HepG2 (cell line): ENCODE results near the gene PARP2. TPM values are rescaled to one million over a fixed set of nuclear protein-coding genes. Genes with fewer than 3 reads are reported as not detected.

ENCODE experiments used
- ATAD3A ChIP-seq: sonication (generic); formaldehyde crosslinking; IDR thresholded peaks from 2 replicates; pipeline ENCODE4 v1.4.0; 2020; ENCODE audit warnings: missing genetic modification reagents
- CCAR2 ChIP-seq: fragments of 200-400 bp; formaldehyde crosslinking; optimal IDR thresholded peaks from 2 replicates; pipeline ENCODE3; 2018; ENCODE audit warnings: low read depth, mild to moderate bottlenecking, low read length, moderate library complexity
- CREM ChIP-seq, 2 experiments: sonication (generic) in 1 of 2; formaldehyde crosslinking in 1 of 2; IDR thresholded peaks; 2 replicates each; pipeline versions ENCODE4 v1.4.0 to v1.6.1; 2016 to 2020; ENCODE audit warnings: antibody characterized with exemption in 1 of 2, mild to moderate bottlenecking in 1 of 2, missing genetic modification reagents in 1 of 2
- DR1 ChIP-seq: sonication (generic); formaldehyde crosslinking; IDR thresholded peaks from 2 replicates; pipeline ENCODE4 v1.8.0; 2021; ENCODE audit warnings: mild to moderate bottlenecking, missing genetic modification reagents, inconsistent platforms
- GPBP1L1 ChIP-seq: sonication (generic); formaldehyde crosslinking; IDR thresholded peaks from 2 replicates; pipeline ENCODE4 v1.5.0; 2020; ENCODE audit warnings: mild to moderate bottlenecking, missing genetic modification reagents
- NFE2L2 ChIP-seq: fragments of 150-350 bp; IDR thresholded peaks from 2 replicates; pipeline ENCODE4 v1.6.1; 2014; ENCODE audit warnings: low read length
- NFIB ChIP-seq: sonication (generic); formaldehyde crosslinking; IDR thresholded peaks from 2 replicates; pipeline ENCODE4 v1.9.0; 2021; ENCODE audit warnings: missing genetic modification reagents, mild to moderate bottlenecking, borderline replicate concordance
- SMAD1 ChIP-seq: sonication (generic); formaldehyde crosslinking; IDR thresholded peaks from 2 replicates; pipeline ENCODE4 v1.4.0; 2020; ENCODE audit warnings: missing genetic modification reagents, low read depth, mild to moderate bottlenecking, borderline replicate concordance
- TOE1 ChIP-seq: sonication (generic); formaldehyde crosslinking; IDR thresholded peaks from 2 replicates; pipeline ENCODE4 v1.4.0; 2020; ENCODE audit warnings: mild to moderate bottlenecking, missing genetic modification reagents
- ZBTB40 ChIP-seq, 2 experiments: fragments of 450-650 bp in 1 of 2; sonication (generic) in 1 of 2; formaldehyde crosslinking in 1 of 2; IDR thresholded peaks; 2 replicates each; pipeline versions ENCODE4 v1.6.1 to v1.8.0; 2016 to 2022; ENCODE audit warnings: antibody characterized with exemption in 1 of 2, mild to moderate bottlenecking in 1 of 2, missing genetic modification reagents in 1 of 2
- ZFP82 ChIP-seq: sonication (generic); formaldehyde crosslinking; IDR thresholded peaks from 2 replicates; pipeline ENCODE4 v1.5.1; 2020; ENCODE audit warnings: mild to moderate bottlenecking, missing genetic modification reagents, borderline replicate concordance
- ZNF251 ChIP-seq: sonication (generic); formaldehyde crosslinking; IDR thresholded peaks from 2 replicates; pipeline ENCODE4 v1.9.0; 2021; ENCODE audit warnings: mild to moderate bottlenecking, missing genetic modification reagents
- ZNF335 ChIP-seq: sonication (generic); formaldehyde crosslinking; IDR thresholded peaks from 2 replicates; pipeline ENCODE4 v1.4.0; 2020; ENCODE audit warnings: missing genetic modification reagents
- ZNF552 ChIP-seq: sonication (generic); formaldehyde crosslinking; IDR thresholded peaks from 2 replicates; pipeline ENCODE4 v1.9.0; 2022; ENCODE audit warnings: missing genetic modification reagents, mild to moderate bottlenecking, borderline replicate concordance
- ZNF749 ChIP-seq: sonication (generic); formaldehyde crosslinking; IDR thresholded peaks from 2 replicates; pipeline ENCODE4 v1.8.0; 2022; ENCODE audit warnings: mild to moderate bottlenecking, missing genetic modification reagents, moderate library complexity, borderline replicate concordance
- polyA plus RNA-seq, 8 experiments: library from polyadenylated mRNA; depleted of rRNA in 3 of 8; stranded (reverse) in 7 of 8; unstranded in 1 of 8; fragments of >200 nt; fragmentation: Illumina TruSeq in 4 of 8; extraction: Trizol in 4 of 8; gene quantifications; 2 replicates each; pipeline versions ENCODE4 v1.2.1 to v1.2.3, GENCODE V29; 2011 to 2016; ENCODE audit warnings: low read depth in 4 of 8, missing spikeins in 1 of 8, mixed read lengths in 1 of 8; ENCODE audit not compliant: insufficient read depth in 1 of 8
- total RNA-seq, 5 experiments: library from RNA; depleted of rRNA; stranded (reverse); fragments of >200 nt; fragmentation: Illumina TruSeq; extraction: Trizol; gene quantifications; 2 replicates each; pipeline ENCODE4 v1.2.3, GENCODE V29; 2016; ENCODE audit warnings: low read depth in 1 of 5
- TF ChIP-seq, protein P1 (sequence below): sonication (generic); formaldehyde crosslinking; IDR thresholded peaks from 2 replicates; pipeline ENCODE4 v1.4.0; 2020; ENCODE audit warnings: missing genetic modification reagents
- TF ChIP-seq, protein P2 (sequence below): sonication (generic); formaldehyde crosslinking; IDR thresholded peaks from 2 replicates; pipeline ENCODE4 v1.5.0; 2020; ENCODE audit warnings: mild to moderate bottlenecking, low read depth, missing genetic modification reagents, borderline replicate concordance

The PARP2 gene
- total and polyA plus RNA-seq, 2 of the 13 experiments (the other 11 are each of a cell fraction or from before 2014, with no cell fraction given) = 37.3 to 38.4 TPM

DNA sequence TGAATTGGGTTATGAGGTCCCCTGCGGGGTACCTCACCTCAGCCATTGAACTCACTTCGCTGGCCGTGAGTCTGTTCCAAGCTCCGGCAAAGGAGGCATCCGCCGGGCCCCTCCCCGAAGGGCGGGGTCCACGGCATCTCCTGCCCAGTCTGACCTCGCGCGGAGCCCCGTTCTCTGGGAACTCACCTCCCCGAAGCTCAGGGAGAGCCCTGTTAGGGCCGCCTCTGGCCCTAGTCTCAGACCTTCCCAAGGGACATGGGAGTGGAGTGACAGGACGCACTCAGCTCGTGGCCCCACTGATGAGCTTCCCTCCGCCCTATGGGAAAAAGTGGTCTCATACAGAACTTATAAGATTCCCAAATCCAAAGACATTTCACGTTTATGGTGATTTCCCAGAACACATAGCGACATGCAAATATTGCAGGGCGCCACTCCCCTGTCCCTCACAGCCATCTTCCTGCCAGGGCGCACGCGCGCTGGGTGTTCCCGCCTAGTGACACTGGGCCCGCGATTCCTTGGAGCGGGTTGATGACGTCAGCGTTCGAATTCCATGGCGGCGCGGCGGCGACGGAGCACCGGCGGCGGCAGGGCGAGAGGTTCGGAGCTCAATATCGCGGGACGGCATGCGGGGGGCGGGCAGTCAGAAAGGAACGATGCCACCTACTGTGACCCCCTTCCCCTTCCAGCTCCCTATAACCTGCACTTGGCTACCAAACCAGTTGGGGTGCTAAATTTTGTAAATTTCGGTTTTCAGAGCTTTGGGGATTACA lies at the start of gene PARP2 (continued):
- TF ChIP-seq CCAR2 (peak; percentile 67), TOE1 (CRISPR knock-in tag) (no peak), ZNF335 (CRISPR knock-in tag) (peak; percentile 86; the same call in 1 of the 2 replicates), ATAD3A (CRISPR knock-in tag) (no peak), NFIB (CRISPR knock-in tag) (no peak), ZBTB40 (IDR thresholded peaks at IDR 0.05) (no peak), ZBTB40 (CRISPR knock-in tag; IDR thresholded peaks at IDR 0.05) (peak; percentile 46), SMAD1 (0 out of 2 replicates have a peak, but pooled peaks have one; percentile 86), ZNF749 (peak; percentile 76; the same call in 1 of the 2 replicates), CREM (IDR thresholded peaks at IDR 0.05) (peak; percentile 96), CREM (CRISPR knock-in tag; IDR thresholded peaks at IDR 0.05) (peak; percentile 81), ZNF552 (no peak), DR1 (peak; percentile 79; the same call in 1 of the 2 replicates), ZFP82 (CRISPR knock-in tag) (0 out of 2 replicates have a peak, but pooled peaks have one; percentile 2), GPBP1L1 (CRISPR knock-in tag) (no peak), NFE2L2 (no peak; the same call in 1 of the 2 replicates), ZNF251 (CRISPR knock-in tag) (0 out of 2 replicates have a peak, but pooled peaks have one; percentile 48)
- TF ChIP-seq, protein P1, sequence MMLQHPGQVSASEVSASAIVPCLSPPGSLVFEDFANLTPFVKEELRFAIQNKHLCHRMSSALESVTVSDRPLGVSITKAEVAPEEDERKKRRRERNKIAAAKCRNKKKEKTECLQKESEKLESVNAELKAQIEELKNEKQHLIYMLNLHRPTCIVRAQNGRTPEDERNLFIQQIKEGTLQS (CRISPR knock-in tag) = peak; percentile 96
- TF ChIP-seq, protein P2, sequence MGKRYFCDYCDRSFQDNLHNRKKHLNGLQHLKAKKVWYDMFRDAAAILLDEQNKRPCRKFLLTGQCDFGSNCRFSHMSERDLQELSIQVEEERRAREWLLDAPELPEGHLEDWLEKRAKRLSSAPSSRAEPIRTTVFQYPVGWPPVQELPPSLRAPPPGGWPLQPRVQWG = no peak
